ENCODE measurements around the gene MRPS7.

MRPS7 gene

DNA sequence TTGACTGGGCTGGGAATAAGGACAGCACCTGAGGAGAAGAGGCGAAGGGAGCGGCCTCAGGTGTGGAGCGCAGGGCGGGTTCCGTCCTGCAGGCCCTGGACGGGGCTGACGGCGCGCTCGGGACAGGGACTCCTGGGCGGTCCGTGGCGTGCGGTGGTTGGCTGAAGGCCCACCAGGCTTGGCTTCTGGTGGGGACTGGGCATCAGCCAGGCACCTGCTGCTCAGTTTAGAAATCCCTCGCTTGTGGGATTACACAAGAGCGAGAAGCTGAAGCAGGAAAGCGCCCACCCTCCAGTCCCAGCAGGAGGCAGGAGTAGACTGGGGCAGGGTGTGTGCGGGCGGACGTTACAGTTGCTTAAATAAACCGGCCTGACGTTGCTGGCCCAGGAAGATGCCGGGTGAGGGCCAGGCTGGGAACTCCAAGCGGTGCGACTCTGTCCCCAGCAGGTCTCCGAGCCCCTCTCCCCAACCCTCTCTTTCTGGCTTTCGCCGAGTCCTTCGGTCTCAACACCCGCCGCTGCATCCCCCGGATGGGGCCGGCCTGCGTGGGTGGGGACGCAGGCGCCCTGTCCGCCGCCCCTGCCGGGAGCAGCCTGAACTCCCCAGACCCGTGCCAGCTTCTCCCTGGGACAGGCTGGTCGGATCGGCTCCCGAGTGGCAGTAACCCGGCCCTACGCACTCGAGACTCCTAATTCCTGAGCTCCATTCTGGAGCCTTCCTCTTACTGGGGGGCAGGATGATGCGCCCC, 8.7 kb downstream of the MRPS7 start:
- TF ChIP-seq, protein P1, sequence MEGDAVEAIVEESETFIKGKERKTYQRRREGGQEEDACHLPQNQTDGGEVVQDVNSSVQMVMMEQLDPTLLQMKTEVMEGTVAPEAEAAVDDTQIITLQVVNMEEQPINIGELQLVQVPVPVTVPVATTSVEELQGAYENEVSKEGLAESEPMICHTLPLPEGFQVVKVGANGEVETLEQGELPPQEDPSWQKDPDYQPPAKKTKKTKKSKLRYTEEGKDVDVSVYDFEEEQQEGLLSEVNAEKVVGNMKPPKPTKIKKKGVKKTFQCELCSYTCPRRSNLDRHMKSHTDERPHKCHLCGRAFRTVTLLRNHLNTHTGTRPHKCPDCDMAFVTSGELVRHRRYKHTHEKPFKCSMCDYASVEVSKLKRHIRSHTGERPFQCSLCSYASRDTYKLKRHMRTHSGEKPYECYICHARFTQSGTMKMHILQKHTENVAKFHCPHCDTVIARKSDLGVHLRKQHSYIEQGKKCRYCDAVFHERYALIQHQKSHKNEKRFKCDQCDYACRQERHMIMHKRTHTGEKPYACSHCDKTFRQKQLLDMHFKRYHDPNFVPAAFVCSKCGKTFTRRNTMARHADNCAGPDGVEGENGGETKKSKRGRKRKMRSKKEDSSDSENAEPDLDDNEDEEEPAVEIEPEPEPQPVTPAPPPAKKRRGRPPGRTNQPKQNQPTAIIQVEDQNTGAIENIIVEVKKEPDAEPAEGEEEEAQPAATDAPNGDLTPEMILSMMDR (conservative IDR thresholded peaks at IDR 0.05) = no peak
- H3K27ac ChIP-seq = peak overlapping the region; percentile 94

DNA sequence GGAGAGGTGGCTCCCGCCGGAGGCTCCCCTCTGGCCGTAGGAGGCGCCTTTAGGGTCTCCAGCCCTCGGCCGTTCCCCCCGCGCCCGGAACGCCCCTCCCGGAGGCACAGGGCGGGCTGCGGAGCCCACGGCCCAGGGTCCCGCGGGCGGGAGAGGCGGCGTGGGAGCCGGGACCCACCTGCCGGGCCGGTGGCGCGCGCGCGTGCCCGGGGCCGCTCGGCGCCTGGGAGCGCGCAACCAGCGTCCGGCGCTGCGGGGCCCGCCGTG, 9.2 kb downstream of the MRPS7 start, which contains the start of gene MIF4GD:
TSS of gene MIF4GD (minus strand) at position 266 of the 267 bp plus-strand sequence. CDS start 1,036 bp downstream, outside the sequence.
- peak within 1 kb of the TSS; percentile 94 for H3K27ac ChIP-seq
- TF ChIP-seq, protein P1 (conservative IDR thresholded peaks at IDR 0.05) = no peak

DNA sequence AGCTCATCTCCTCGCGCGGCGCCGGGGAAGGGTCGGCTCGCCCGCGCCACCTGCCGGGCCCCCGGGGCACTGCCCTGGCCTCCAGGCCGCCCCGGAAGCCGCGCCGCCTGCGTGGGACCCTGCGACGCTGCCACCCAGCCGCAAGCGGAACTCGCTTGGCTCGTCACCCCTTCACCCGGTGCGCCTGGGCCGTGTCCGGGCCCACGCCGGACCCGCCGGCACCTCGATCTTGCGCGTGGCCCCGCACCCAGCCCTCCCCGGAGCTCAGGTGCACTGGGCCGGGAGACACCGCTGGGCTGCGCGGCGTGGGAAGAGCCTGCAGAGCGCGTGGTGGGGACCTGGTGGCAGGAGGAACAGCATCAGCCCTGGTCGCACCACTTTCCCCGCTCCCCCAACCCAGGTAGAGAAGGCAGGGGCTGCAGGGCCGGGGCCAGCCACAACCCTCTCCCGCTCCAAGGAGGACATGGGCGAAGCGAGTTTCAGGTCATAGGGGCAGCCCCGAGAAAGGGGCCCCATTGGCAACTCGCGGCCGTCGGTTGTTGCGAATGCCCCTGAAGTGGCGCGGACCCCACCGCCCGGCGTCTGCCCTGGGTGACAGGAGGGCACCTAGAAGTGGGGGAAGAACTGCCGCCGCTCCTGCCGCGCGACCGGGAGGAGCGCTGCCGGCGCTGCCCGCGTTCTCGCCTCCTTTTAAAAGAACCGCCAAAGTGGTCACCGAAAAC, 9.7 kb downstream of the MRPS7 start:
- peak overlapping the region; percentile 94 for H3K27ac ChIP-seq
- TF ChIP-seq, protein P1 (conservative IDR thresholded peaks at IDR 0.05) = peak; percentile 92

DNA sequence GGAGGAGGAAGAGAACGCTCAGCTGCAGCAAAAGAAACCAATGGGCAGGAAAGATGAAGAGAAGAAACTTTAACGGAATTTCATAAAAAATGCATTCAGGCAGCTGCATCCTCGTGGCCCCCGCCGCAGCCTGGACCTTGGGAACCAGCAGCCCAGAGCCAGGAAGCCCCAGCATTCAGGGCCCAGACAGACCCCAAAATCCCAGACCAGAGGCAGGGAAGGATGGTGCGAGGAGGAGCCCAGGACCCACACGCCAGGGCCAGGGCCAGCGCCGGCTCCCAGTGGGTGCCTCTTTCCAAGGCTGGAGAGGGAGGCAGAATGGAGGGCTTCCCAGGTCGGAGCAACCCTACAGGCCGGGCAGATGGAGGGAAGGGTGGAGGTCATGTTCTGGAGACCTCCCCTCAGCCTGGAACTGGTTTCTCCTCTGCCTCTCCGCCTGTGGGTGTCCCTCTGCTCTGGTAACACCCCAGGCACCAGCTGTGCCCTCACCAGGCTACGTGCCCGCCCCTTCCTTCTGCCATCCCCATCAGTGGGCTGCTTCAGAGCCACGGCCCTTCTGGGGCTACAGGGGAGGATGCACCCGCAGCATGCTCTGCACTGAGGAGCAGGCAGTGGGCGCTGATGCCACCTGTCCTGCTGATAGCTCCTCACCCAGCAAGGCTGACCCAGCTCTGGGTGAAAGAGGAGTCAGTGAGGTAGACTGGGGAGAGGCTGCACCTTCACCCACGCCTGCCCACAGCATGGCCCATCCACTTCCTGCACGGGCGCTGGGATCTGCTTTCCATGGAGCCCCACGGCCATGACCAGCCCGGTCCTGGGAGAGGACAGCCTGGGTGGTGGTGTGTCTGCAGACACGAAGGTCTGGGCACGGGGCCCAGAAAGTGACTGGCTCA, 10.5 kb downstream of the MRPS7 start:
- TF ChIP-seq, protein P1 (conservative IDR thresholded peaks at IDR 0.05) = no peak
- H3K27ac ChIP-seq = peak overlapping the region; percentile 94

DNA sequence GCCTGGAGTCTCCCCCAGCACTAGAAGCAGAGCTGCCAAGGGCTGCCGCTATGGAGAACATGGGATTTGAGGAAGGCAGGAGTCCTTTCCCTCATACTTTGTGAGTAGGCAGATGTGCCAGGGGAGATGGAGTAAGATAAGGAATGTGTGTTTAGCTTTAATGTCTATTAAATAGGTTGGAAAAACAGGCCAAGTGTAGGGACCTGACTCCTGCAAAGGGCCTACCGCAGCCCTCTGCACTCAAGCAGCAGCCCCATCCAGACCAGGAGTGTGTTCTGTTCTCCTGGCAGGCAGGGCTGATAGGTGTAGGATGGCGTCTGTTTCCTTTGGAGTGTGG, 11.1 kb downstream of the MRPS7 start:
- TF ChIP-seq, protein P1 (conservative IDR thresholded peaks at IDR 0.05) = no peak
- H3K27ac ChIP-seq = peak overlapping the region; percentile 27; the same call in 1 of the 2 replicates

DNA sequence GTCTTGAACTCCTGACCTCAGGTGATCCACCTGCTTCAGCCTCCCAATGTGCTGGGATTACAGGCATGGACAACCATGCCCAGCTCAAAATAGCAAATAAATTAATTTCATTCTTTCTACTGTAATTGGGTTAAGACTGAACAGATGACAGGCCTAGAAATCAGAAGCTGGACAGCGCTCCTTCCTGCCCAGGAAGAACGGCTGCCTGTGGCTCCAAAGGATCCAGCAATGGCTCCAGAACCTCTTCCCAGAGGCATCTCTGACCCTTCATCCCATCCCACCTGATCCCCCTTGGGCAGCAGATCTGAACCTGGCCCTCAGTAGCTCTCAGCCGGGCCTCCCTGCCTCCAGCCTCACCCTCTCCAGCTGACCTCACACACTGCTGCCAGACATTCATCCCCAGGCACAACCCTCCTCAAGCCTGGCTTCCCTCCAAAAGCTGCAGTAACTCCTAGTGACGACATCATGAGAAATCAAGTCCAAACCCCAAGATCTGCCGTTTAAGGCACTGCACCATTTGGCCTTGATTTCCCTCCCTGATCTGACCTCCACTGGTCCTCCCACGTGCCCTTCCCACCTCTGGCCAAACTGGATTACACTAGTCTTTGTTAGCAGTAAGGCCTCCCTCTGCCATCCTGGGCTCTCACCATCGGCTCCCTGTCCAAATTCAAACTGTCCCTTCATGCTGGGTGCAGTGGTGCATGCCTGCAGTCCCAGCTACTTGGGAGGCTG, 12.5 kb downstream of the MRPS7 start:
- TF ChIP-seq, protein P1 (conservative IDR thresholded peaks at IDR 0.05) = no peak
- H3K27ac ChIP-seq = no peak overlapping the region

Data from VCaP (cell line).